ENCODE results near the gene IFNAR1.

DNA sequence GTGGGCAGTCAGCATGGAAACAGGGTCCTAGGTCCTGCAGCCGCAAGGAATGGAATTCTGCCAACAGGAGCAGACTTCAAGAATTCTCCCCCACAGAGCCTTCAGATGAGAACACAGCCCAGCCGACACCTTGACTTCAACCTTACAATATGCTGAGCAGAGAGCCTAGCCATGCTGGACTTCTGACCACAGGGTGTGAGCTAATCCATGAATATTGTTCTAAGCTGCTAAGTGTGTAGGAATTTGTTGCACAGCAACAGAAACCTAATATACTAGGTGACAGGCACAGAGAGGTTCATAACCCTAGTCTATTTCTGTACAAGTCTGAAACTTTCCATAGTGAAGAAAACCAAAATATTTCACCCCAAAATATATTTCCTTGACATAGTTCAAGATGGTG is 45.5 kb downstream of the IFNAR1 start:
- TF ChIP-seq EZH2 (IDR thresholded peaks at IDR 0.05; ENCODE audit: insufficient read depth, poor library complexity, severe bottlenecking) (no peak), EZH2phosphoT487 (IDR thresholded peaks at IDR 0.05; ENCODE audit: insufficient read depth, low read depth) (no peak)
